ENCODE measurements around the gene VTN.

Gene VTN

DNA sequence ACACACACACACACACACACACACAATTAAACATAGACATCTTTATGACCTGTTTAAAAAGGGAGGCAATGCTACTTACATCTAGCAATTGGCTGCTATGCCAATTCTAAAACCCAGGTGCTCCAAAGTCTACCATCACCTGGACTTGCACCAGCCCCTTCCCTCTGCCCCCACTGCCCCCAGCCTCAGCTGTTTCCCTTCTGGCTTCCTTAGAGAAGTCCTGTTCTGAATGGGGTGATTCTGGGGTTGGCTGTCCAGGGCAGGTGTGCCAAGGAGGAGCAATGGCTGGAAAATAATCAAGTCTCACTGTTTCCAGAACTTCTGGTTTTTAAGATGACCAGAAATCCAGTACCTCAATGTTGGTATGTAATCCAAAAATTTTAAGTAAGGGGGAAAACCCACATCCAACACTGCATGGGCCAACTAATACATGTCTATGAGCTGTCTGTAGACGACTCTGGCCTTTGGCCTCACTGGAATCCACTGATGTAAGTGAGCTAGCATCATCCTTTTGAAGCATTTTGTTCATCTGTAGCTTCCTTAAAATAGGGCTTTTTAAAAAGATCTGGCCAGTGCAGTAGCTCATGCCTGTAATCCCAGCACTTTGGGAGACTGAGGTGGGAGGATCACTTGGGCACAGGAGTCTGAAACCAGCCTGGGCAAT lies 36.9 kb downstream of the VTN start:
- in situ Hi-C loops (cut with HindIII; ENCODE audit: low pct_ligation_motif_present, low sequenced_read_pairs) = no loop called here
- Histone ChIP-seq H3K27me3 (replicated peaks) (no peaks in the 10 kb centered on the region), H3K27ac (no peak overlapping the region), H3K36me3 (replicated peaks) (peaks cover 11% of the 10 kb centered on the region), H3K4me3 (ENCODE audit: low read depth, low read length) (no peak overlapping the region)
- TF ChIP-seq, protein P1, sequence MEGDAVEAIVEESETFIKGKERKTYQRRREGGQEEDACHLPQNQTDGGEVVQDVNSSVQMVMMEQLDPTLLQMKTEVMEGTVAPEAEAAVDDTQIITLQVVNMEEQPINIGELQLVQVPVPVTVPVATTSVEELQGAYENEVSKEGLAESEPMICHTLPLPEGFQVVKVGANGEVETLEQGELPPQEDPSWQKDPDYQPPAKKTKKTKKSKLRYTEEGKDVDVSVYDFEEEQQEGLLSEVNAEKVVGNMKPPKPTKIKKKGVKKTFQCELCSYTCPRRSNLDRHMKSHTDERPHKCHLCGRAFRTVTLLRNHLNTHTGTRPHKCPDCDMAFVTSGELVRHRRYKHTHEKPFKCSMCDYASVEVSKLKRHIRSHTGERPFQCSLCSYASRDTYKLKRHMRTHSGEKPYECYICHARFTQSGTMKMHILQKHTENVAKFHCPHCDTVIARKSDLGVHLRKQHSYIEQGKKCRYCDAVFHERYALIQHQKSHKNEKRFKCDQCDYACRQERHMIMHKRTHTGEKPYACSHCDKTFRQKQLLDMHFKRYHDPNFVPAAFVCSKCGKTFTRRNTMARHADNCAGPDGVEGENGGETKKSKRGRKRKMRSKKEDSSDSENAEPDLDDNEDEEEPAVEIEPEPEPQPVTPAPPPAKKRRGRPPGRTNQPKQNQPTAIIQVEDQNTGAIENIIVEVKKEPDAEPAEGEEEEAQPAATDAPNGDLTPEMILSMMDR (IDR thresholded peaks at IDR 0.05; ENCODE audit: low read depth, low read length, missing control alignments) = no peak
- no peak for DNase-seq

DNA sequence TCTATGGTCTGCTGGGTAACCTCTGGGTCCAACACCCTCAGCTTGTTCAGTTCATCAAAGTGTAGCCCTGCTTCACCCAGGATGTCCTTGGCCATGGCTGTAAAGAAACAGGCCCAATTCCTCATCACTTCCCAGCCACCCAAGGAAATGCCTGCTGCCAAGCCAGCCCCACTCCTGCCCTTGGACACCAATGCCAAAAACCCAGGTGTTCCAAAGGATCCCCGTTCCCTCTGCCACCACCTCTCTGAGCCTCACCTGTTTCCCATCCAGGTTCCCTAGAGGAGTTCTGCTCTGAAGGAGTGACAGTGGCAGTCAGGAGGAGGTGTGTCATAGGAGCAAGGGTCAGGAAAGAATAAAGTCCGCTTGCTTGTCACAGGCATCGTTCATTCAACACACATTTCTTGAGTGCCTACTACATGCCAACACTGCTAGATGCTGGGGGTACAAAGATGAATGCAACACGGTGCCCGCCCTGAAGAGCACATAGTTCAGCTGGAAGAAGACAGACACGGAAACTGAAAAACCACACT lies 38.2 kb downstream of the VTN start:
- H3K27me3 ChIP-seq (replicated peaks) = no peaks in the 10 kb centered on the region
- DNase-seq = no peak
- no peak overlapping the region for H3K27ac ChIP-seq
- H3K36me3 ChIP-seq (replicated peaks) = peaks cover 11% of the 10 kb centered on the region
- TF ChIP-seq, protein P1 (IDR thresholded peaks at IDR 0.05; ENCODE audit: low read depth, low read length, missing control alignments) = no peak
- H3K4me3 ChIP-seq (ENCODE audit: low read depth, low read length) = no peak overlapping the region
- in situ Hi-C loops (cut with HindIII; ENCODE audit: low pct_ligation_motif_present, low sequenced_read_pairs) = no loop called here

DNA sequence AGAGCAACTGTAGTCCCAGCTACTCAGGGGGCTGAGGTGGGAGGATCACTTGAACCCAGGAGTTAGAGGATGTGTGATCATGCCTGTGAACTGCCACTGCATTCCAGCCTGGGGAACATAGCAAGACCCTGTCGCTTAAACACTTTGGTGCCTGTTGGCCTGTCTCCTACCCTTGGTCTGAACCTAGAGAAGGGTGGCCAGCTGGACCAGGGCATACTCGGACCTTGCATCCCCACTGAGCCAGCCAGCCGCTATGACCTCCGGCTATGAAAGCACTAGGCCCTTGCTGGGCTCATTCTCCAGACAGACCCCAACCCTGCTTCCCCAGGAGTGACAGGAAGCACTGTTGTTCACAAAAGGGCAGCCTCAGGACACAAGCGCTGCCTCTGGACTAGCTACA lies 39.4 kb downstream of the VTN start:
- in situ Hi-C loops (cut with HindIII; ENCODE audit: low pct_ligation_motif_present, low sequenced_read_pairs) = no loop called here
- Histone ChIP-seq H3K27me3 (replicated peaks) (no peaks in the 10 kb centered on the region), H3K36me3 (replicated peaks) (peaks cover 11% of the 10 kb centered on the region), H3K4me3 (ENCODE audit: low read depth, low read length) (no peak overlapping the region), H3K27ac (no peak overlapping the region)
- TF ChIP-seq, protein P1 (IDR thresholded peaks at IDR 0.05; ENCODE audit: low read depth, low read length, missing control alignments) = no peak
- no peak for DNase-seq

DNA sequence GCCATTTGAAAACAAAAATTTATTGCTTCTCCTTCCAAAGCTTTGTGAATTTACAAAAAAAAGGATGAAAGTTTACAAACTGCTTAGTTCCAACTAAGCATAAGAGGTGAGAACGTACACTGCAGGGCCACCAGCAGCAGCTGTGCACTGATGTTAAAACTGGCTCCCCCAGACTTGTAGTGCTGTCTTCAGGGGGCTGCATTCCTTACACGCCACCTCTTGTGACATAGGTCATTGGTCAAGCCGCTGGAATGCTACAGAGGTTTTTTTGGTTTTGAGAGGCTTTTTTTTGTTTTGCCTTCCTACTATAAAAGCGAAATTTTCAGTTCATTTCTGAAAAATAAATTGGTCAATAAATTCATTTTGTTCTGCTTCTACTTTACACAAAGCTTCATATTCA lies 41.8 kb downstream of the VTN start:
- Histone ChIP-seq H3K27me3 (replicated peaks) (no peaks in the 10 kb centered on the region), H3K36me3 (replicated peaks) (peaks cover 11% of the 10 kb centered on the region), H3K27ac (no peak overlapping the region), H3K4me3 (ENCODE audit: low read depth, low read length) (no peak overlapping the region)
- in situ Hi-C loops (cut with HindIII; ENCODE audit: low pct_ligation_motif_present, low sequenced_read_pairs) = no loop called here
- no peak for DNase-seq
- TF ChIP-seq, protein P1 (IDR thresholded peaks at IDR 0.05; ENCODE audit: low read depth, low read length, missing control alignments) = no peak

DNA sequence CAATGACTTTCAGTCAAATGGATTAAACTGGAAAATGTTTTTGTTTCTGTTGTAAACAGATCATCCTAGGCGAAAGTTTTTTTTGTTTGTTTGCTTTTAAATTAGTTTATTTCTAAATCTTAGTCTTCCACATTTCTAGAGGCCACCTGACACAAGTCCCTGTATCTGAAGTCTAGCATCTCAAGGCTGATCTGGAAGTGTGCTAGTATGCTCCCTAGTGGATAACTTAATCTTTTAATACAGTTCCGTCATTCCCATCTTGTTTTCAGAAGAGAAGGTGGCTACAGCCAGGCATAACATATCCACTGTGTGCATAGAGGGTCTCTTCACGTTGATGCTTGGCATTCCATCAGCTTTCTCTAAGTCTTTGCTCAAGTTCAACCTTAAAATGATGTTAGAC lies 42.4 kb downstream of the VTN start:
- in situ Hi-C loops (cut with HindIII; ENCODE audit: low pct_ligation_motif_present, low sequenced_read_pairs) = no loop called here
- no peak overlapping the region for H3K27ac ChIP-seq
- no peak for DNase-seq
- H3K36me3 ChIP-seq (replicated peaks) = peaks cover 11% of the 10 kb centered on the region
- no peak overlapping the region for H3K4me3 ChIP-seq (ENCODE audit: low read depth, low read length)
- TF ChIP-seq, protein P1 (IDR thresholded peaks at IDR 0.05; ENCODE audit: low read depth, low read length, missing control alignments) = peak; percentile 35
- no peaks in the 10 kb centered on the region for H3K27me3 ChIP-seq (replicated peaks)

Measured in brain microvascular endothelial cell (primary cell).